ENCODE results near the gene LPIN1.

LPIN1 gene

DNA sequence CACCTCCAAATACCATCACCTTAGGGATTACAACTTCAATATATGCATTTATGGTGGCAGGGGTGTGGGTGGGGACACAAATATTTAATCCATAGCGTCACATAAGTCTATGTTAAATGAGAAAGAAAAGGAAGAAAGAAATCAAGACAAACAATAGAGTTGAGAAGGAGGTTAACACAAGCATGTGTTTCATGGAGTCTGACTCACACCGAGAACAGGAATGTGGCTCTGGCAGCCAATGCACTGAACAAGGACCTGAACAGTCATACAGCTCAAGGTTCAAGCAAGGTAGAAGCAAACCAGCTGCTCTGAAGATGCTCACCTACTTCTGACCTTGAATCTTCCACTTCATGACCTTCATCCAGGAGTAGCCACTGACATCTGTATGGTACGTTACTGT, 36.2 kb upstream of the LPIN1 start:
- H3K4me3 ChIP-seq (ENCODE audit: low read length): no peak overlapping the region
- TF ChIP-seq, protein P1, sequence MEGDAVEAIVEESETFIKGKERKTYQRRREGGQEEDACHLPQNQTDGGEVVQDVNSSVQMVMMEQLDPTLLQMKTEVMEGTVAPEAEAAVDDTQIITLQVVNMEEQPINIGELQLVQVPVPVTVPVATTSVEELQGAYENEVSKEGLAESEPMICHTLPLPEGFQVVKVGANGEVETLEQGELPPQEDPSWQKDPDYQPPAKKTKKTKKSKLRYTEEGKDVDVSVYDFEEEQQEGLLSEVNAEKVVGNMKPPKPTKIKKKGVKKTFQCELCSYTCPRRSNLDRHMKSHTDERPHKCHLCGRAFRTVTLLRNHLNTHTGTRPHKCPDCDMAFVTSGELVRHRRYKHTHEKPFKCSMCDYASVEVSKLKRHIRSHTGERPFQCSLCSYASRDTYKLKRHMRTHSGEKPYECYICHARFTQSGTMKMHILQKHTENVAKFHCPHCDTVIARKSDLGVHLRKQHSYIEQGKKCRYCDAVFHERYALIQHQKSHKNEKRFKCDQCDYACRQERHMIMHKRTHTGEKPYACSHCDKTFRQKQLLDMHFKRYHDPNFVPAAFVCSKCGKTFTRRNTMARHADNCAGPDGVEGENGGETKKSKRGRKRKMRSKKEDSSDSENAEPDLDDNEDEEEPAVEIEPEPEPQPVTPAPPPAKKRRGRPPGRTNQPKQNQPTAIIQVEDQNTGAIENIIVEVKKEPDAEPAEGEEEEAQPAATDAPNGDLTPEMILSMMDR (conservative IDR thresholded peaks at IDR 0.05; ENCODE audit: low read length): no peak
- DNase-seq (ENCODE audit: low read depth): peak; percentile 81

DNA sequence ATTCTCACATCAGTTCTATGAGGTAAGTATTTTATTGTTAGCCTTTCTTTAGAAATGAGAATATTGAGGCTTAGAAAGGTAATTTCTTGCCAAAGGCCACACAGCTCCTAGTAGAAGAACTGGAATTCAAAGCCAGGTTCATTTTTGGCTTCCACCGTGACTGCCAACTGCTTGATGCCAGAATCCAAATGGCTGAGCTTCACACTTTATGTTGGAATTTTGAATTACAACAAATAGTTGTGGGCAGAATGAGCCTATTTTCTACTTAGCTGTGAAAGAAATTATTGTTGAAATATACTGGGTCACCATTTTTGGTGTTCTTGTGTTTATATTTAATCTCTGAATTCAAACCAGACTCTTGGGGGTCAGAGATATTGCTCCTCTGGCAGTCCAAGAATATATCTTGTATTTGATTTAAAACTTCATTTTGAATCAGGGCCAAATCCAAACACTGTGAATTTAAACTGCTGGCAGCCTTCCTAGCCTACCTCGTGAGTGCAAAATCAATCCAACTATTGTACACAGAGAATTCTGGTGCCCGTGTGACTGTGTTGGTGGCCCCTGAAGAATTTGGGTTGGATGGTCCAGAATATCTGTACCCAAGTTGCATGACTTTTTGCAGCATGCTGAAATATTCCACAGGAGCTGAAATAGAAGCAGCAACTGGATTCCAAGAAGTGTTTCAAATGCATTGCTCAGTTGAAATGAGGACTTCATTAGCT, 35.6 kb upstream of the LPIN1 start:
- H3K4me3 ChIP-seq (ENCODE audit: low read length): no peak overlapping the region
- DNase-seq (ENCODE audit: low read depth): peak; percentile 51
- TF ChIP-seq, protein P1 (conservative IDR thresholded peaks at IDR 0.05; ENCODE audit: low read length): no peak

DNA sequence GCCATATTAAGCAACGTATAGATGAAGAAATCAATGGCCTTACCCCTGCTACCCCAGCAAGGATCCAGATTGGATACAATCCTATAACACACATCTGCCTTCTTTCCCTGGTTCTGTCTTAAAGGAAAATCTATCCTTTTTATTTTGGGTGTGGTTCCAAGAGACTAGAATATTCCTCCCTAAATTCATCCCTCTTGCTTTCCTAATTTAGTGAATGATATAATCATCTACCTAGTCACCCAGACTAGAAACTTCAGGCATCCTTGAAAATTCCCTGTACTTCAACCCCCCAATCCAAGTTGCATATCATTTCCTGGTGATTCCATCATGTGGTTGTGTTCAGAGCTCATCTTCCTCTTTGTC, 35.1 kb upstream of the LPIN1 start:
- no peak overlapping the region for H3K4me3 ChIP-seq (ENCODE audit: low read length)
- DNase-seq (ENCODE audit: low read depth): no peak
- TF ChIP-seq, protein P1 (conservative IDR thresholded peaks at IDR 0.05; ENCODE audit: low read length): no peak

DNA sequence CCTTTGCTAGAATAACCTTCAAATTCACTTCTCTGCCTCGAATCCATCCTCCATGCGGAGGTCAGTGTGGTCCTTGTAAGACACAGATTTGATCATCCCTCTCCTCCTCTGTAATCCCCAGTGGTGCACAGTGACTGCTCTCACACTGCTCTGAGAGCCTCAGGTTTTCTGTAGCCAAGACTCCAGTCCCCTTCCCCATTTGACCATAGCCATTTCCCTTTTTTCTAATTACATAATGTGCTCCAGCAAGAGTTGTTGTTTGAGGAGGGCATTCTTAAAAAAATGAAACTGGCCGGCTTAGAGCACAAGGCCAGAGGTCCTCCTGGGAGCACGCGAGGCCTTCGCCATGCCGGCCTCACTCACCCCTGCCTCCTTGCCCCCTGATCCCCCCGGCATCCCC, 34.7 kb upstream of the LPIN1 start:
- TF ChIP-seq, protein P1 (conservative IDR thresholded peaks at IDR 0.05; ENCODE audit: low read length): no peak
- H3K4me3 ChIP-seq (ENCODE audit: low read length): no peak overlapping the region
- no peak for DNase-seq (ENCODE audit: low read depth)

DNA sequence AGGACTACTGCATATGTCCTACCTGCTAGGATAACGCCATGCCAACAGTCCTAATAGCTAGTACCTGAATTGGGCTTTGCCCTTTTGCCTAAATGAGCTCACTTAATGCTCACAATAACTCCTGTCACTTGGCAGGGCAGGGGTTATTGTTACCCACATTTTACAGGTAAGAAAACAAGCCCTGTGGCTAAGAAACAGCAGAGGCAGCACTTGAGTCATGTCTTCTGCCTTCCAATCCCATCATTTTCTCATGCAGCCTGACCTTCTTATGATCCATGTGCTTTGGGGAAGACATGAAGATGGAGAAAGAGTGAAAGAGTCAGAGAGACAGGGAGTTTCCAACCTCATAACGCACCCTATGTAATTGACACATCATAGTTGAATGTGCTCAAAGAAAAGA, 33.6 kb upstream of the LPIN1 start:
- TF ChIP-seq, protein P1 (conservative IDR thresholded peaks at IDR 0.05; ENCODE audit: low read length): no peak

DNA sequence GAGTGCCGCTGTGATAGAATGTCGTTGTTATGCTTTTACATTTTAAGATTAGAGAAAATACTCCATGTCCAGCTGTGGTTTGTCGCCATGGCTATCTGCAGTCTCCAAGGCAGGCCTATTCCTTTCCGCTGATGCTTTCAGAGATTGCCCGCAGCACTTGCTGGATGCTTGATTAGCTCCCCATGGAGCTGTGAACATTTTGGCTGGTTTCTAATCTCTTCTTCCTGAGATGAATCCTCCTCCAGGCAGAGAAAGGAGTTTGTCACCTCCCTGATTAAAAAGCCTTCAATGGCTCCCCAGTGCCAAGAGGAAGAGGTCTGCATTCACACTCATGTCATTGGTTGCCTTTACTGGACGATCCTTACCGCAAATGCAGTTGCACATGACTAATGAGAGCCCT, 32.6 kb upstream of the LPIN1 start:
- H3K4me3 ChIP-seq (ENCODE audit: low read length): no peak overlapping the region
- TF ChIP-seq, protein P1 (conservative IDR thresholded peaks at IDR 0.05; ENCODE audit: low read length): no peak
- no peak for DNase-seq (ENCODE audit: low read depth)

More for the DNA sequence above, 33.6 kb upstream of the LPIN1 start:
- no peak overlapping the region for H3K4me3 ChIP-seq (ENCODE audit: low read length)
- DNase-seq (ENCODE audit: low read depth): no peak

DNA sequence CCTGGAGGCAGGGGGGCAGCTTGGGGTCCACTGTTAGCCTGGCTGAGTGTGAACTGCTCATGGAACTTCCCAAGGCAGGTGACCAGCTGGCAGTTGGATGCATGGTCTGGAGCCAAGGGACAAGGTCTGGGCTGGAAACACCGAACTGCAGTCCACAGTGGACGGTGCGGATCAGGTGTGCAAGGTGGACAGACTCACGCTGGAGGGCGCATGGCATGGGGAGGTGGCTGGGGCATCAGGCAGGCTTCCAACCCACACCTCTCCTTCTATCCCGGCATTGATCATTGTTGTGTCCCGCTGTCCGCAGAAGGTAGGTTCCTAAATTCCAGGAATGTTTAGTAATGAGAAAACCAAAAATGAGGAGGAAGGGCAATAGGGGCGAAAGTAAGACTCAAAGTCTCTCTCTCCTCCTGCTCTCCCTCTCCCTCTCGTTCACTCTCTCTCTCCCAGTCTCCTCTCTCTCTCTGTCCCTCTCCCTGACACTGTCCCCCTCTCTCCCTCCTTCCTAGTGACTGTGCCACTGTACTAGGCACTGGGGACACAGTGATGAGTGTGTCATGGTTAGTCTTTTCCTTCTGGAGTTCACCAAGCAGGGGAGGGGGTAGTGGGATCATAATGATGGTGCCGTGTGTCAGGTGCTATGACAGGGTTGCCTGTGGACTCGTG, 30.3 kb upstream of the LPIN1 start:
- no peak overlapping the region for H3K4me3 ChIP-seq (ENCODE audit: low read length)
- no peak for DNase-seq (ENCODE audit: low read depth)
- TF ChIP-seq, protein P1 (conservative IDR thresholded peaks at IDR 0.05; ENCODE audit: low read length): no peak
